ENCODE results near the gene DMXL2. TPM values are rescaled to one million over a fixed set of nuclear protein-coding genes. Genes with fewer than 3 reads are reported as not detected.

The DMXL2 gene
- total and polyA plus RNA-seq, 2 experiments from 2014 or later, result 10.5 to 31.4 TPM

DNA sequence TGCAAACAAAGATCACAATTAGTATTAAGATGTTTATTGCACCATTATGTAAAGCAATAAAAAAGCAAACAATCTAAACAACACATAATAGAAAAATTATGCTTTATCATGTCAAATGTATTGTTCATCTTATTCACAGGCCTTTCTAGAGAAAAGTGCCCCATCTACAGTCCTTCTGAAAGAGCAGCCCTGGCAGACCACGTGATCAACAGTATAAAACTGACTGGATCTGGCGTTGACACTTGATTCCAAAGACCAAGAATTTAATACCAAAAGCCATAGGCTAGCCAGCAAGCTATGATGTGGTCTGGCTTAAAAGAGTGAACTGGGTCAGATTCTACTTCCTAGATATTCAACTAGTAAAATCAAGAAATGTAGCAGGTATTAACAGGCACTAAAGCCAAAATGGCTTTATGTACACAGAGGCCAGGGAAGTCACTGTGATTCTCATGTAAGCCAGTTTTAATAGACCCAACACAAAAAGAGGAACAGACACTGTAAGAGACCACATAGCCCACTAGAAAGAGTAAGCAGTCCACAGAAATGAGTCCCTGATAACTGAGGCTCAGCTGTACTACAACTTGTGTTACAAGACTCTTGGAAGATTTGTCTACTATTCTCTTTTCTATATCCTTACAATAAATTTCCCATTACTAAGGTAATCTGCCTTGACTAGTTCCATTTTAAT is 32.5 kb downstream of the DMXL2 start:
- Histone ChIP-seq H3K4me3 (no peak overlapping the region), H3K27me3 (no peaks in the 10 kb centered on the region), H3K9me2 (replicated peaks; ENCODE audit: insufficient read depth) (no peaks in the 10 kb centered on the region), H3K9me3 (ENCODE audit: low read depth) (no peaks in the 10 kb centered on the region), H3K79me2 (peaks cover 4% of the 10 kb centered on the region), H4K20me1 (ENCODE audit: insufficient read depth, poor library complexity, severe bottlenecking) (no peaks in the 10 kb centered on the region), H3K4me1 (ENCODE audit: insufficient read depth) (no peaks in the 10 kb centered on the region), H3K4me2 (no peak overlapping the region), H2AFZ (no peak overlapping the region), H3K27ac (no peak overlapping the region), H3K36me3 (replicated peaks; ENCODE audit: insufficient read depth, low read depth) (no peaks in the 10 kb centered on the region)
- no peak for DNase-seq (ENCODE audit: low spot score)
- TF ChIP-seq, protein P1, sequence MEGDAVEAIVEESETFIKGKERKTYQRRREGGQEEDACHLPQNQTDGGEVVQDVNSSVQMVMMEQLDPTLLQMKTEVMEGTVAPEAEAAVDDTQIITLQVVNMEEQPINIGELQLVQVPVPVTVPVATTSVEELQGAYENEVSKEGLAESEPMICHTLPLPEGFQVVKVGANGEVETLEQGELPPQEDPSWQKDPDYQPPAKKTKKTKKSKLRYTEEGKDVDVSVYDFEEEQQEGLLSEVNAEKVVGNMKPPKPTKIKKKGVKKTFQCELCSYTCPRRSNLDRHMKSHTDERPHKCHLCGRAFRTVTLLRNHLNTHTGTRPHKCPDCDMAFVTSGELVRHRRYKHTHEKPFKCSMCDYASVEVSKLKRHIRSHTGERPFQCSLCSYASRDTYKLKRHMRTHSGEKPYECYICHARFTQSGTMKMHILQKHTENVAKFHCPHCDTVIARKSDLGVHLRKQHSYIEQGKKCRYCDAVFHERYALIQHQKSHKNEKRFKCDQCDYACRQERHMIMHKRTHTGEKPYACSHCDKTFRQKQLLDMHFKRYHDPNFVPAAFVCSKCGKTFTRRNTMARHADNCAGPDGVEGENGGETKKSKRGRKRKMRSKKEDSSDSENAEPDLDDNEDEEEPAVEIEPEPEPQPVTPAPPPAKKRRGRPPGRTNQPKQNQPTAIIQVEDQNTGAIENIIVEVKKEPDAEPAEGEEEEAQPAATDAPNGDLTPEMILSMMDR (IDR thresholded peaks at IDR 0.05; ENCODE audit: poor library complexity), result no peak
- no peak for TF ChIP-seq EZH2phosphoT487 (IDR thresholded peaks at IDR 0.05; ENCODE audit: low read depth, severe bottlenecking, unreplicated experiment)
- TF ChIP-seq EZH2 (IDR thresholded peaks at IDR 0.05; ENCODE audit: borderline replicate concordance), result no peak
- 88% methylated on average over 2 of the region's 2 CpGs for WGBS (ENCODE audit: low lambda C conversion rate, missing lambda C conversion rate)

DNA sequence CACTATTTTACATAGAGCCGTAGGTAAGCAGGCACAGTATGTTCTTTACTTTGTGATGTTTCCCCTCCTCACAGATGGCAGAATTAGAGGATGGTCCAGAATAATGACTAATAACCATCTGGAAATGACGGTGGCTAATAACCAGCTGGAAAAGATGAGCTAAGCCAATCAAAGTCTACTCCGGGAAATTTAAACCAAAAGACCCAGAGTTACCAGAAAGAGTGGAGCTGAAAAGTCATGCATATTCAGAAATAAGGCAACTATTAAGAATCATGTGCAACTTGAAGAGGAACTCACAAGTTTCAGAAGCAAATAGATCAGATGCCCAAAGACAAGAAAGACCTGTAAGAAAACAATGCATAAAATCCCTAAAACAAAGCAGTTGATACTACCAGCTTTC is 33.6 kb downstream of the DMXL2 start:
- Histone ChIP-seq H3K4me1 (ENCODE audit: insufficient read depth) (no peaks in the 10 kb centered on the region), H3K4me3 (no peak overlapping the region), H3K9me3 (ENCODE audit: low read depth) (no peaks in the 10 kb centered on the region), H2AFZ (no peak overlapping the region), H4K20me1 (ENCODE audit: insufficient read depth, poor library complexity, severe bottlenecking) (no peaks in the 10 kb centered on the region), H3K36me3 (replicated peaks; ENCODE audit: insufficient read depth, low read depth) (no peaks in the 10 kb centered on the region), H3K4me2 (no peak overlapping the region), H3K9me2 (replicated peaks; ENCODE audit: insufficient read depth) (no peaks in the 10 kb centered on the region), H3K27me3 (no peaks in the 10 kb centered on the region), H3K27ac (no peak overlapping the region), H3K79me2 (peaks cover 4% of the 10 kb centered on the region)
- 97% methylated on average over 3 of the region's 3 CpGs for WGBS (ENCODE audit: low lambda C conversion rate, missing lambda C conversion rate)
- no peak for DNase-seq (ENCODE audit: low spot score)
- TF ChIP-seq, protein P1 (IDR thresholded peaks at IDR 0.05; ENCODE audit: poor library complexity), result no peak
- TF ChIP-seq EZH2 (IDR thresholded peaks at IDR 0.05; ENCODE audit: borderline replicate concordance), result no peak
- TF ChIP-seq EZH2phosphoT487 (IDR thresholded peaks at IDR 0.05; ENCODE audit: low read depth, severe bottlenecking, unreplicated experiment), result no peak

DNA sequence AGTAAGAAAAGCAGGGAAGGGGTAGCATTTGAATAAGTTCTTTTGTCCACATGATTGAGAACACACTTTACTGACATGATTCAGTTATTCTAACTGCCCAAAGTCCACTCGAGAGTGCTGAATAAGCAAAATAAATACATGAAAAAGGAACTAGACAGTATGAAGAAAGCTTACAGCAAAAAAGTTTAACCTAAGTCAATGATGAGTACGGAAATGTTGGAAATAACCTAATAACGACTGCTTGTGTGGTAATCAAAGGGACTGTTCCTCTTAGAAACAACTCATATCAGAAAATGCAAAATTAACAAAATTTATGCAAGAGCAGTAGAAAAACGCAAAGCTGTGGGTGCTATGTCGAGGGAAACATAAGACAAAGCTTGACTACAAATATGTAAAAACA is 36.6 kb downstream of the DMXL2 start:
- Histone ChIP-seq H3K4me3 (no peak overlapping the region), H3K36me3 (replicated peaks; ENCODE audit: insufficient read depth, low read depth) (no peaks in the 10 kb centered on the region), H3K9me2 (replicated peaks; ENCODE audit: insufficient read depth) (no peaks in the 10 kb centered on the region), H4K20me1 (ENCODE audit: insufficient read depth, poor library complexity, severe bottlenecking) (no peaks in the 10 kb centered on the region), H3K4me2 (no peak overlapping the region), H3K27ac (no peak overlapping the region), H2AFZ (no peak overlapping the region), H3K9me3 (ENCODE audit: low read depth) (no peaks in the 10 kb centered on the region), H3K79me2 (peaks cover 4% of the 10 kb centered on the region), H3K27me3 (no peaks in the 10 kb centered on the region), H3K4me1 (ENCODE audit: insufficient read depth) (no peaks in the 10 kb centered on the region)
- WGBS (ENCODE audit: low lambda C conversion rate, missing lambda C conversion rate), result 92% methylated on average over 5 of the region's 5 CpGs
- TF ChIP-seq EZH2phosphoT487 (IDR thresholded peaks at IDR 0.05; ENCODE audit: low read depth, severe bottlenecking, unreplicated experiment) (no peak), EZH2 (IDR thresholded peaks at IDR 0.05; ENCODE audit: borderline replicate concordance) (no peak)
- TF ChIP-seq, protein P1 (IDR thresholded peaks at IDR 0.05; ENCODE audit: poor library complexity), result no peak
- no peak for DNase-seq (ENCODE audit: low spot score)

Data from hepatocyte (in vitro differentiated cells).